Skeletal muscle satellite cell (primary cell): ENCODE data around the gene QPCT.

Experiments used
- H3K27me3 ChIP-seq: 2 replicates; pipeline ENCODE4 v1.7.0; 2013; ENCODE audit warnings: low read length; ENCODE audit not compliant: control insufficient read depth, insufficient read depth
- H3K36me3 ChIP-seq: 2 replicates; pipeline ENCODE4 v1.7.0; 2013; ENCODE audit warnings: mild to moderate bottlenecking, control low read depth, low read length; ENCODE audit not compliant: insufficient read depth
- H3K4me1 ChIP-seq: 2 replicates; pipeline ENCODE4 v1.7.0; 2013; ENCODE audit warnings: low read length; ENCODE audit not compliant: control insufficient read depth, insufficient read depth
- H3K4me2 ChIP-seq: 2 replicates; pipeline ENCODE4 v1.7.0; 2013; ENCODE audit warnings: mild to moderate bottlenecking, low read length
- H3K4me3 ChIP-seq: 2 replicates; pipeline ENCODE4 v1.7.0; 2013; ENCODE audit warnings: low read length
- H3K9ac ChIP-seq: 2 replicates; pipeline ENCODE4 v1.7.0; 2013; ENCODE audit warnings: mild to moderate bottlenecking, low read depth, low read length, moderate library complexity
- H3K9me3 ChIP-seq: replicated peaks from 2 replicates; pipeline ENCODE4 v1.7.0; 2013; ENCODE audit warnings: mild to moderate bottlenecking, control low read depth, low read length

QPCT gene

GRCh38 chr2:37325625-37326071 lies 18.8 kb upstream of the QPCT start:
- peaks cover 18% of the 10 kb centered on the region for H3K4me1 ChIP-seq
- no peaks in the 10 kb centered on the region for H3K36me3 ChIP-seq
- H3K4me3 ChIP-seq: peak overlapping the region; percentile 87
- no peaks in the 10 kb centered on the region for H3K9me3 ChIP-seq
- H3K27me3 ChIP-seq: no peaks in the 10 kb centered on the region
- peak overlapping the region; percentile 95 for H3K4me2 ChIP-seq
- peak overlapping the region; percentile 83 for H3K9ac ChIP-seq

- Histone ChIP-seq H3K4me3 (no peak overlapping the region), H3K36me3 (no peaks in the 10 kb centered on the region), H3K9ac (peak overlapping the region; percentile 11)
Observed at GRCh38 chr2:37326285-37326684, 18.1 kb upstream of the QPCT start.

GRCh38 chr2:37326866-37327634 lies 17.4 kb upstream of the QPCT start:
- Histone ChIP-seq H3K4me1 (peaks cover 18% of the 10 kb centered on the region), H3K27me3 (peaks cover 3% of the 10 kb centered on the region)

More at GRCh38 chr2:37326285-37326684, 18.1 kb upstream of the QPCT start:
- peak overlapping the region; percentile 31 for H3K4me2 ChIP-seq
- no peaks in the 10 kb centered on the region for H3K27me3 ChIP-seq
- no peaks in the 10 kb centered on the region for H3K9me3 ChIP-seq
- peaks cover 18% of the 10 kb centered on the region for H3K4me1 ChIP-seq

GRCh38 chr2:37330681-37331080 lies 13.7 kb upstream of the QPCT start:
- H3K27me3 ChIP-seq: peaks cover 19% of the 10 kb centered on the region
- H3K36me3 ChIP-seq: no peaks in the 10 kb centered on the region
- no peak overlapping the region for H3K4me2 ChIP-seq
- H3K4me3 ChIP-seq: no peak overlapping the region
- no peaks in the 10 kb centered on the region for H3K9me3 ChIP-seq
- H3K9ac ChIP-seq: no peak overlapping the region
- no peaks in the 10 kb centered on the region for H3K4me1 ChIP-seq

More at GRCh38 chr2:37326866-37327634, 17.4 kb upstream of the QPCT start:
- Histone ChIP-seq H3K9ac (peak overlapping the region; percentile 11), H3K9me3 (no peaks in the 10 kb centered on the region), H3K36me3 (no peaks in the 10 kb centered on the region), H3K4me3 (no peak overlapping the region), H3K4me2 (no peak overlapping the region)

GRCh38 chr2:37332560-37332959 lies 11.9 kb upstream of the QPCT start:
- Histone ChIP-seq H3K9ac (no peak overlapping the region), H3K4me1 (no peaks in the 10 kb centered on the region), H3K27me3 (peaks cover 20% of the 10 kb centered on the region), H3K36me3 (no peaks in the 10 kb centered on the region), H3K9me3 (no peaks in the 10 kb centered on the region), H3K4me2 (no peak overlapping the region), H3K4me3 (no peak overlapping the region)

- no peak overlapping the region for H3K9ac ChIP-seq
- H3K9me3 ChIP-seq: no peaks in the 10 kb centered on the region
- H3K4me3 ChIP-seq: no peak overlapping the region
- H3K4me1 ChIP-seq: no peaks in the 10 kb centered on the region
- no peaks in the 10 kb centered on the region for H3K36me3 ChIP-seq
- H3K4me2 ChIP-seq: no peak overlapping the region
- peaks cover 23% of the 10 kb centered on the region for H3K27me3 ChIP-seq
Observed at GRCh38 chr2:37333256-37333655, 11.2 kb upstream of the QPCT start.

- no peak overlapping the region for H3K4me2 ChIP-seq
- H3K9ac ChIP-seq: no peak overlapping the region
- no peak overlapping the region for H3K4me3 ChIP-seq
- H3K4me1 ChIP-seq: no peaks in the 10 kb centered on the region
- H3K27me3 ChIP-seq: peaks cover 23% of the 10 kb centered on the region
- H3K36me3 ChIP-seq: no peaks in the 10 kb centered on the region
- no peaks in the 10 kb centered on the region for H3K9me3 ChIP-seq
Observed at GRCh38 chr2:37335604-37336003, 8.8 kb upstream of the QPCT start.

GRCh38 chr2:37337620-37338280 lies 6.7 kb upstream of the QPCT start:
- Histone ChIP-seq H3K9ac (no peak overlapping the region), H3K4me1 (no peaks in the 10 kb centered on the region), H3K9me3 (no peaks in the 10 kb centered on the region), H3K4me3 (no peak overlapping the region), H3K4me2 (no peak overlapping the region), H3K36me3 (no peaks in the 10 kb centered on the region), H3K27me3 (peaks cover 16% of the 10 kb centered on the region)

GRCh38 chr2:37338933-37339332 lies 5.5 kb upstream of the QPCT start:
- Histone ChIP-seq H3K9ac (no peak overlapping the region), H3K36me3 (no peaks in the 10 kb centered on the region), H3K4me3 (no peak overlapping the region), H3K9me3 (no peaks in the 10 kb centered on the region), H3K4me2 (no peak overlapping the region), H3K27me3 (peaks cover 5% of the 10 kb centered on the region), H3K4me1 (peaks cover 7% of the 10 kb centered on the region)

GRCh38 chr2:37340637-37341036 lies 3.8 kb upstream of the QPCT start:
- H3K9me3 ChIP-seq: no peaks in the 10 kb centered on the region
- H3K36me3 ChIP-seq: no peaks in the 10 kb centered on the region
- no peak overlapping the region for H3K9ac ChIP-seq
- no peak overlapping the region for H3K4me2 ChIP-seq
- peaks cover 4% of the 10 kb centered on the region for H3K27me3 ChIP-seq
- H3K4me3 ChIP-seq: no peak overlapping the region
- peaks cover 21% of the 10 kb centered on the region for H3K4me1 ChIP-seq

GRCh38 chr2:37342591-37343220 lies 1.7 kb upstream of the QPCT start:
- H3K4me3 ChIP-seq: no peak overlapping the region
- H3K9ac ChIP-seq: no peak overlapping the region
- H3K36me3 ChIP-seq: no peaks in the 10 kb centered on the region
- H3K4me1 ChIP-seq: peaks cover 21% of the 10 kb centered on the region
- no peak overlapping the region for H3K4me2 ChIP-seq
- H3K27me3 ChIP-seq: peaks cover 3% of the 10 kb centered on the region
- H3K9me3 ChIP-seq: no peaks in the 10 kb centered on the region
